ENCODE measurements around the gene KIF23. TPM values are rescaled to one million over a fixed set of nuclear protein-coding genes. Genes with fewer than 3 reads are reported as not detected.
A peak's percentile ranks its signal among the peaks of the same experiment; 100 is the strongest.

The KIF23 gene
- total RNA-seq, 1 experiment from 2014 or later, result 77.3 TPM

DNA sequence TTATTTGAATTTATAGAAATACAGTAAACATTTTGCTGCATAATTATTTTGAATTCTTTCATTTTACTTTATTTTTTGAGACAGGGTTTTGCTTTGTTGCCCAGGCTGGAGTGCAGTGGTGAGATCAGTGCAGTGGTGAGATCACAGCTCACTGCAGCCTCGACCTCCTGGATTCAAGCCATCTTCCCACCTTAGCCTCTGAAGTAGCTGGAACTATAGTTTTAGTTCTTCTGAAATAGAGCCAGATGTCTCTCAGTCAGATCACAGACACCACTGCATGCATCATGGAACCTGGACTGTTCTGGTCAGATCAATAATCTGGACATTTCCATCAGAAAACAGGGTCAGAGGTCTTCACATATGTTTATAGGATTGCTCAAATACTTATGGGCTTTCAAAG, 46.3 kb downstream of the KIF23 start:
- BruUV-seq (replicated peaks), result no TSS peak
- POLR2A ChIA-PET (ENCODE audit: unreplicated experiment), result no interaction called here
- ATAC-seq, result no peak
- CTCF ChIA-PET, result no interaction called here
- Histone ChIP-seq H3K27ac (ENCODE audit: low read length) (no peak overlapping the region), H3K4me2 (ENCODE audit: low read length) (no peak overlapping the region), H3K36me3 (ENCODE audit: low read depth, low read length) (peaks cover 14% of the 10 kb centered on the region), H3K9ac (ENCODE audit: low read length) (no peak overlapping the region), H3K9me2 (replicated peaks; ENCODE audit: low read length) (no peaks in the 10 kb centered on the region), H3K9me3 (ENCODE audit: low read length) (no peaks in the 10 kb centered on the region), H2AFZ (ENCODE audit: low read length) (no peak overlapping the region), H3K27me3 (ENCODE audit: low read length) (no peaks in the 10 kb centered on the region), H3K79me2 (ENCODE audit: low read length) (peaks cover 13% of the 10 kb centered on the region), H3F3A (ENCODE audit: low read length, unreplicated experiment) (peaks cover 5% of the 10 kb centered on the region), H4K20me1 (ENCODE audit: low read length) (peaks cover 18% of the 10 kb centered on the region), H3K4me1 (ENCODE audit: insufficient read depth, low read length) (peaks cover 18% of the 10 kb centered on the region), H3K4me3 (ENCODE audit: low read length) (no peak overlapping the region)
- no peak for TF ChIP-seq EZH2 (IDR thresholded peaks at IDR 0.05; ENCODE audit: low read length, unreplicated experiment)
- no peak for TF ChIP-seq EZH2phosphoT487 (IDR thresholded peaks at IDR 0.05; ENCODE audit: borderline replicate concordance, low read length)
- TF ChIP-seq, protein P1, sequence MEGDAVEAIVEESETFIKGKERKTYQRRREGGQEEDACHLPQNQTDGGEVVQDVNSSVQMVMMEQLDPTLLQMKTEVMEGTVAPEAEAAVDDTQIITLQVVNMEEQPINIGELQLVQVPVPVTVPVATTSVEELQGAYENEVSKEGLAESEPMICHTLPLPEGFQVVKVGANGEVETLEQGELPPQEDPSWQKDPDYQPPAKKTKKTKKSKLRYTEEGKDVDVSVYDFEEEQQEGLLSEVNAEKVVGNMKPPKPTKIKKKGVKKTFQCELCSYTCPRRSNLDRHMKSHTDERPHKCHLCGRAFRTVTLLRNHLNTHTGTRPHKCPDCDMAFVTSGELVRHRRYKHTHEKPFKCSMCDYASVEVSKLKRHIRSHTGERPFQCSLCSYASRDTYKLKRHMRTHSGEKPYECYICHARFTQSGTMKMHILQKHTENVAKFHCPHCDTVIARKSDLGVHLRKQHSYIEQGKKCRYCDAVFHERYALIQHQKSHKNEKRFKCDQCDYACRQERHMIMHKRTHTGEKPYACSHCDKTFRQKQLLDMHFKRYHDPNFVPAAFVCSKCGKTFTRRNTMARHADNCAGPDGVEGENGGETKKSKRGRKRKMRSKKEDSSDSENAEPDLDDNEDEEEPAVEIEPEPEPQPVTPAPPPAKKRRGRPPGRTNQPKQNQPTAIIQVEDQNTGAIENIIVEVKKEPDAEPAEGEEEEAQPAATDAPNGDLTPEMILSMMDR (conservative IDR thresholded peaks at IDR 0.05; ENCODE audit: low read depth, low read length), result no peak
- DNase-seq, result no peak
- intact Hi-C loops (cut with micrococcal nuclease), result no loop called here

DNA sequence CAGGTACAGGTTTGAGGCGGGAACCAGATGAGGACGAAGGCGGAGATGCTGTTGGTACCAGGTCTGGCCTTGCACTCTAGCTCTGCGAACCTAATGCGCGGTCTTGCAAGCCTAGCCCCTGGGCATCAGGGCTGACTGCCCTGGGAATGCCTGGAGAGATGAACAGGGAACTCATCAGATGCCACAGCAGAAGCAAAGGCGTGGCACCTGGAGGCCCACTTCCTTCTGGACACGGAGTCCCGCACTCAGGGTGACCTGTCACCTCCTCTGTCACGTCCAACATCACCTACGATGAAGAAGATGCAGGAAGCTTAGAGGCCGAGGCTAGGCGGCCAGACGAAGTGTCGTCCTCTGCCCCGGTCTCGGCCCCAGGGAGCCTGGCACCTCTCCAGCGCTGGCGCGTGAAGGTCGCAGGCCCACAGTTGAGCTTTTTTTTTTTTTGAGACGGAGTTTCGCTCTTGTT, 47.9 kb downstream of the KIF23 start:
- TF ChIP-seq, protein P1 (conservative IDR thresholded peaks at IDR 0.05; ENCODE audit: low read depth, low read length), result no peak
- TF ChIP-seq EZH2phosphoT487 (IDR thresholded peaks at IDR 0.05; ENCODE audit: borderline replicate concordance, low read length), result no peak
- no peak for TF ChIP-seq EZH2 (IDR thresholded peaks at IDR 0.05; ENCODE audit: low read length, unreplicated experiment)
- ATAC-seq (no peak), DNase-seq (no peak)
- Histone ChIP-seq H3K9me3 (ENCODE audit: low read length) (no peaks in the 10 kb centered on the region), H3K4me2 (ENCODE audit: low read length) (peak overlapping the region; percentile 90), H3K9me2 (replicated peaks; ENCODE audit: low read length) (no peaks in the 10 kb centered on the region), H3K27ac (ENCODE audit: low read length) (no peak overlapping the region), H3K4me1 (ENCODE audit: insufficient read depth, low read length) (peaks cover 34% of the 10 kb centered on the region), H3K36me3 (ENCODE audit: low read depth, low read length) (peaks cover under 1% of the 10 kb centered on the region; the same call in 1 of the 2 replicates), H4K20me1 (ENCODE audit: low read length) (peaks cover 2% of the 10 kb centered on the region; the same call in 1 of the 2 replicates), H3K9ac (ENCODE audit: low read length) (peak overlapping the region; percentile 76), H3K79me2 (ENCODE audit: low read length) (peaks cover 5% of the 10 kb centered on the region; the same call in 1 of the 2 replicates), H3F3A (ENCODE audit: low read length, unreplicated experiment) (peaks cover 8% of the 10 kb centered on the region), H2AFZ (ENCODE audit: low read length) (peak overlapping the region; percentile 95), H3K27me3 (ENCODE audit: low read length) (no peaks in the 10 kb centered on the region), H3K4me3 (ENCODE audit: low read length) (peak overlapping the region; percentile 72)
- POLR2A ChIA-PET (ENCODE audit: unreplicated experiment), result interaction anchor here (0.6 to 1.8 kb wide), 4 partner anchors 9 to 1108 kb away, joined by 5 to 14 read pairs (median 9); partner anchors contain the start of genes KIF23 and RPLP1
- intact Hi-C loops (cut with micrococcal nuclease), result no loop called here
- BruUV-seq (replicated peaks), result TSS peak; percentile 79
- CTCF ChIA-PET, result interaction anchor here (0.5 kb wide), 1 partner anchor 1050 kb away, joined by 3 read pairs; no protein-coding TSS in a partner anchor
